HepG2 (cell line): ENCODE results near the gene ATRN. TPM values are rescaled to one million over a fixed set of nuclear protein-coding genes. Genes with fewer than 3 reads are reported as not detected.

Experiments
- ATAC-seq: fragments of 200-7000 bp; cut with Tn5 transposase; 3 replicates; pipeline ENCODE4 v1.9.1; 2020; ENCODE audit warnings: mild to moderate bottlenecking, moderate library complexity
- BruUV-seq: library from RNA; stranded (reverse); fragments of 400-500 nt; replicated peaks from 2 replicates; lab custom pipeline; 2021; lab: Mats Ljungman, UMichigan
- CTCF ChIA-PET: fragments of 300-600 bp; formaldehyde crosslinking; extraction: SDS; loops from one replicate; lab custom pipeline; 2021; ENCODE audit warnings: low total read pairs, inconsistent platforms, low intra/inter-chr PET ratio; lab: Yijun Ruan, JAX
- POLR2A ChIA-PET: fragments of 350-600 bp; sonication (Branson Sonifier 250); formaldehyde crosslinking; loops from one replicate; lab custom pipeline; 2020; ENCODE audit warnings: antibody characterized with exemption, inconsistent platforms; lab: Yijun Ruan, JAX
- DNase-seq: peaks from one replicate; pipeline ENCODE4 v3.0.0-alpha.2; 2015; ENCODE audit warnings: low spot score
- FAIRE-seq: peaks from 3 replicates; lab custom pipeline; 2011; peaks lifted over from hg19 to GRCh38; lab: Jason Lieb, UNC
- H2AFZ ChIP-seq: one replicate; pipeline ENCODE4 v1.6.1; 2011; ENCODE audit warnings: low read length, inconsistent platforms
- H3K27ac ChIP-seq: fragments of 300-600 bp; 3 replicates; pipeline ENCODE4 v1.8.0; 2011; ENCODE audit warnings: mixed run types, mild to moderate bottlenecking, mixed read lengths, low read length, inconsistent platforms; ENCODE audit not compliant: insufficient read depth; ENCODE audit errors: extremely low read length
- H3K27me3 ChIP-seq, 2 experiments: fragments of 200-600 bp in 1 of 2; 2 replicates in 1 of 2; 3 replicates in 1 of 2; pipeline versions ENCODE4 v1.6.0 to v1.8.0; 2011; ENCODE audit warnings: low read length in 2 of 2, mild to moderate bottlenecking in 2 of 2, moderate library complexity in 2 of 2, inconsistent platforms in 1 of 2; ENCODE audit not compliant: insufficient read depth in 2 of 2, control insufficient read depth in 1 of 2
- H3K36me3 ChIP-seq, 2 experiments: fragments of 200-600 bp in 1 of 2; replicated peaks in 1 of 2; 2 replicates in 1 of 2; 3 replicates in 1 of 2; pipeline versions ENCODE4 v1.5.1 to v1.8.0; 2011; ENCODE audit warnings: low read length in 2 of 2, inconsistent platforms in 1 of 2; ENCODE audit not compliant: insufficient read depth in 2 of 2, control insufficient read depth in 1 of 2
- H3K4me1 ChIP-seq: 2 replicates; pipeline ENCODE4 v1.5.1; 2012; ENCODE audit warnings: low read length, inconsistent platforms; ENCODE audit not compliant: insufficient read depth
- H3K4me2 ChIP-seq: 2 replicates; pipeline ENCODE4 v1.6.0; 2011; ENCODE audit warnings: low read depth, low read length, inconsistent platforms
- H3K4me3 ChIP-seq, 3 experiments: fragments of 200-600 bp in 1 of 3; sonication (generic), shearing (Covaris generic) in 1 of 3; replicated peaks in 1 of 3; 2 replicates each; pipeline ENCODE4 v1.5.1; 2011 to 2016; ENCODE audit warnings: low read length in 3 of 3, inconsistent platforms in 2 of 3, low read depth in 2 of 3, mild to moderate bottlenecking in 2 of 3, control low read depth in 1 of 3, mixed read lengths in 1 of 3; ENCODE audit not compliant: insufficient read depth in 1 of 3
- H3K79me2 ChIP-seq: one replicate; pipeline ENCODE4 v1.6.1; 2011; ENCODE audit warnings: low read length, inconsistent platforms; ENCODE audit not compliant: insufficient read depth
- H3K9ac ChIP-seq: 2 replicates; pipeline ENCODE4 v1.6.0; 2011; ENCODE audit warnings: mild to moderate bottlenecking, low read depth, low read length, inconsistent platforms; ENCODE audit not compliant: insufficient read depth
- H3K9me3 ChIP-seq: 2 replicates; pipeline ENCODE4 v1.5.1; 2012; ENCODE audit warnings: mild to moderate bottlenecking, low read length
- H4K20me1 ChIP-seq: 2 replicates; pipeline ENCODE4 v1.6.0; 2011; ENCODE audit warnings: inconsistent platforms, mild to moderate bottlenecking, low read length, moderate library complexity; ENCODE audit not compliant: insufficient read depth
- HNF1B ChIP-seq: sonication (generic); formaldehyde crosslinking; IDR thresholded peaks from 2 replicates; pipeline ENCODE4 v1.5.1; 2020; ENCODE audit warnings: mild to moderate bottlenecking, moderate library complexity, missing genetic modification reagents
- KLF15 ChIP-seq: sonication (generic); formaldehyde crosslinking; IDR thresholded peaks from 2 replicates; pipeline ENCODE4 v1.8.1; 2023; ENCODE audit warnings: borderline replicate concordance, mild to moderate bottlenecking, inconsistent platforms, missing genetic modification reagents, mixed read lengths
- MEIS2 ChIP-seq: sonication (generic); formaldehyde crosslinking; IDR thresholded peaks from 2 replicates; pipeline ENCODE4 v1.9.0; 2021; ENCODE audit warnings: mild to moderate bottlenecking, missing genetic modification reagents
- SIX1 ChIP-seq: sonication (generic); formaldehyde crosslinking; IDR thresholded peaks from 2 replicates; pipeline ENCODE4 v1.4.0; 2020; ENCODE audit warnings: missing genetic modification reagents, borderline replicate concordance
- SP1 ChIP-seq, 2 experiments: fragments of 450-650 bp in 1 of 2; sonication (generic) in 1 of 2; formaldehyde crosslinking in 1 of 2; IDR thresholded peaks; 2 replicates each; pipeline versions ENCODE4 v1.4.0 to v1.6.1; 2016 to 2020; ENCODE audit warnings: missing genetic modification reagents in 1 of 2
- STAT5B ChIP-seq: sonication (generic); formaldehyde crosslinking; IDR thresholded peaks from 2 replicates; pipeline ENCODE4 v1.4.0; 2020; ENCODE audit warnings: missing genetic modification reagents
- THRA ChIP-seq: sonication (generic); formaldehyde crosslinking; IDR thresholded peaks from 2 replicates; pipeline ENCODE4 v1.4.0; 2020; ENCODE audit warnings: missing genetic modification reagents, borderline replicate concordance
- ZFYVE20 ChIP-seq: sonication (generic); formaldehyde crosslinking; IDR thresholded peaks from 2 replicates; pipeline ENCODE4 v1.8.0; 2023; ENCODE audit warnings: low read depth, mild to moderate bottlenecking, moderate library complexity, missing genetic modification reagents, borderline replicate concordance
- ZKSCAN5 ChIP-seq: sonication (generic); formaldehyde crosslinking; IDR thresholded peaks from 2 replicates; pipeline ENCODE4 v1.5.1; 2020; ENCODE audit warnings: mild to moderate bottlenecking, missing genetic modification reagents
- ZNF3 ChIP-seq: IDR thresholded peaks from 2 replicates; pipeline ENCODE4 v1.7.0; 2017; ENCODE audit warnings: inconsistent platforms
- ZNF569 ChIP-seq: sonication (generic); formaldehyde crosslinking; IDR thresholded peaks from 2 replicates; pipeline ENCODE4 v1.5.0; 2020; ENCODE audit warnings: mild to moderate bottlenecking, missing genetic modification reagents, moderate library complexity, borderline replicate concordance
- ZNF609 ChIP-seq: sonication (generic); formaldehyde crosslinking; IDR thresholded peaks from 2 replicates; pipeline ENCODE4 v1.4.0; 2020; ENCODE audit warnings: mild to moderate bottlenecking, missing genetic modification reagents, borderline replicate concordance
- ZXDC ChIP-seq: sonication (generic); formaldehyde crosslinking; IDR thresholded peaks from 2 replicates; pipeline ENCODE4 v1.5.0; 2020; ENCODE audit warnings: mild to moderate bottlenecking, missing genetic modification reagents
- WGBS: methylation state at CpG from one replicate; pipeline ENCODE4 v1.1.6; 2017; ENCODE audit warnings: low lambda C conversion rate; 5-methylcytosine and 5-hydroxymethylcytosine counted together
- in situ Hi-C: cut with HindIII; loops from 2 replicates; pipeline ENCODE4 v1.10.0; 2017; ENCODE audit warnings: low pct_unique_long_range_greater_than_20kb; ENCODE audit not compliant: extremely low pct_ligation_motif_present
- intact Hi-C: fragments of 100-400 bp; cut with micrococcal nuclease; formaldehyde crosslinking; loops from one replicate; pipeline ENCODE4 v1.10.0; 2022; ENCODE audit not compliant: unreplicated experiment
- polyA plus RNA-seq, 8 experiments: library from polyadenylated mRNA; depleted of rRNA in 3 of 8; stranded (reverse) in 7 of 8; unstranded in 1 of 8; fragments of >200 nt; fragmentation: Illumina TruSeq in 4 of 8; extraction: Trizol in 4 of 8; gene quantifications; 2 replicates each; pipeline versions ENCODE4 v1.2.1 to v1.2.3, GENCODE V29; 2011 to 2016; ENCODE audit warnings: low read depth in 4 of 8, missing spikeins in 1 of 8, mixed read lengths in 1 of 8; ENCODE audit not compliant: insufficient read depth in 1 of 8
- total RNA-seq, 5 experiments: library from RNA; depleted of rRNA; stranded (reverse); fragments of >200 nt; fragmentation: Illumina TruSeq; extraction: Trizol; gene quantifications; 2 replicates each; pipeline ENCODE4 v1.2.3, GENCODE V29; 2016; ENCODE audit warnings: low read depth in 1 of 5

Gene ATRN
- total and polyA plus RNA-seq, 2 of the 13 experiments (the other 11 are each of a cell fraction or from before 2014, with no cell fraction given) = 44.2 to 81.1 TPM

GRCh38 chr20:3613821-3614440 lies 143.1 kb downstream of the ATRN start:
- ChIA-PET POLR2A (no interaction called here), CTCF (no interaction called here)
- Histone ChIP-seq H3K4me1 (no peaks in the 10 kb centered on the region), H3K9me3 (no peaks in the 10 kb centered on the region), H3K4me3 (no peak overlapping the region), H3K36me3 (peaks cover 6 to 19% of the 10 kb centered on the region in 2 experiments; a peak in 4 of 5 replicates), H3K27me3 (no peaks in the 10 kb centered on the region), H3K4me2 (no peak overlapping the region), H3K79me2 (no peaks in the 10 kb centered on the region), H3K27ac (no peak overlapping the region), H3K9ac (no peak overlapping the region), H4K20me1 (no peaks in the 10 kb centered on the region), H2AFZ (no peak overlapping the region)
- in situ Hi-C loops = no loop called here
- no peak for ATAC-seq
- no peak for FAIRE-seq
- DNase-seq = no peak
- intact Hi-C loops = no loop called here
- no TSS peak for BruUV-seq
- 95% methylated on average over 9 of the region's 9 CpGs for WGBS
- TF ChIP-seq ZNF569 (CRISPR knock-in tag) = no peak
- no peak for TF ChIP-seq ZXDC (CRISPR knock-in tag)
- no peak for TF ChIP-seq KLF15
- TF ChIP-seq SIX1 = no peak
- TF ChIP-seq THRA (CRISPR knock-in tag) = no peak
- TF ChIP-seq ZNF609 (CRISPR knock-in tag) = no peak
- no peak for TF ChIP-seq MEIS2 (CRISPR knock-in tag)
- TF ChIP-seq HNF1B (CRISPR knock-in tag) = no peak
- TF ChIP-seq ZNF3 (CRISPR knock-in tag) = no peak
- no peak for TF ChIP-seq ZKSCAN5 (CRISPR knock-in tag)
- no peak for TF ChIP-seq ZFYVE20
- no peak for TF ChIP-seq SP1 (IDR thresholded peaks at IDR 0.05)
- no peak for TF ChIP-seq SP1 (CRISPR knock-in tag; IDR thresholded peaks at IDR 0.05)
- no peak for TF ChIP-seq STAT5B (CRISPR knock-in tag)
